Globus pallidus (tissue), 1 donor: ENCODE measurements around the gene RERE.
"Not testable (repeated sequence)": the region's sequence is repeated elsewhere in the genome, so short reads cannot be mapped to it uniquely, and the experiment has no call there.

Experiments used
- DNase-seq: peaks from one replicate; pipeline ENCODE4 v3.0.0-alpha.2; 2015; ENCODE audit warnings: low spot score

Gene RERE

DNA sequence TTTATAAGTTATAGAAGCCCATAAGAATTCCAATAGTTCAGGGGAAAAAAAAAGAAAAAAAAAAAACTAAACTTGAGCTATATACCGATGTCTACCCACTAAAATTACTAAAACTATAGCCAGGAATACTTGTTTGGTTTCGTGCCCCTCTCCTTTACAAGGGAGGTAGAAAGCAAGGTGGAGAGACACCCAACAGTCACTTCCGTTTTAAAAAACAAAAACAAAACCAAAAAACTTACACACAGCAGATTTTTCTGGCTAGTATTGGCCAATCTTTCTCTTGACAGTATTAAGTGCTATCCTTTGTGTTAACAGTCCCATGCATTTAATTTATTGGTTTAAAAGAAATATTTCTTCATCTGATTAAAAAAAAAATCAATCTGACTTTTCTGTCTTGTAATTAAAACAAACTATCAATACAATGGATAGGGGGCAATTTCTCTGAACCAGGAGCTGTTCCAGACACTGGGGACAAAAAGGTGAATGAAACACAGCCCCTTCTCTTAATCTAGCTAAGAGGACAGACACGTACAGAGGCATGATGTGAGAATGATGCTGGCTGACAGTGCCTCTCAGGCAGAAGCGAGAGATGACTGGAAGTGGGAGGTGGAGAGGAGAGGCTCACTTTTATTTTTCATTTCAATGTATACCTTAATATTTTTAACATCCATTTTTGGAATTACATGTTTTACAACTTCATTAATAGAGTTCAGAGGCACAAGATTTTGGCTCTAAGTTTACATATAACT lies 214.8 kb downstream of the RERE start:
- no peak for DNase-seq

DNA sequence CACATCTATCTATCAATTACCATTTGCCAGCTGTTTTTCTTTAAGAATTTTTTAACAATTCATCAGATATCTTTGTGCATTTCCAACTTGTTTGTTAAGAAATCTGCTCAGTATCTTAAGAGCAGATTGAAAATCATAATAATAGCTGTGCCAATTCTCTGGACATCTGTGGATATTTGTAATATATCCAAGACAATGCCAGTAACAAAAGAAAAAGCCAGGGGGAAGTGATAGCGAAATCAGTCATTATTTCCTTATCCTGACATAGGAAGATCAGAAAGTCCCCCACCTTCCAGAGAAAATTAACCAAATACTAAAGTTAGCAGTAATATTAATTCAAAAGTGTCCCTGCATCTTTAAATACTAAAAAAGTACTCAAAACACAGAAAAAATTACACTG lies 217.1 kb downstream of the RERE start:
- DNase-seq, result no peak

GRCh38 chr1:8599646-8600212 lies 217.7 kb downstream of the RERE start:
- no peak for DNase-seq

DNA sequence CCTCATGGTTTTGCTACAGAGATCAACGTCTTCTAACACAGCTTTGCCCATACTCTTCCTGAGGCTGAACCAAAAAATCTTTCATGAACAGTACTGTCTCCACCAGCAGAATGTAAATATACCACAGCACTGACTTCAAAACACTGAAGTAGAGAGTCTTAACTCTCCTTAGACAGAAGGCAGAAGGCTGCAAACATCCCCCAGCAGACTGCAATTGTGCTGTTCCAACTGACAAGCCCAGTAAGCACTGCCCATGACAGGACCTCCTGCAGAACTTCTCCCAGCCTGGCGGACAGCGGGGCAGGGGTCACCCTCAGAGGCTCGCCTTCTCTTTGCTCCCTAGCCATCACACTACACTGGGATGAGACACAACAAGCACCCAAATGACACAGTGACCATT lies 218.7 kb downstream of the RERE start:
- DNase-seq, result peak; percentile 43

DNA sequence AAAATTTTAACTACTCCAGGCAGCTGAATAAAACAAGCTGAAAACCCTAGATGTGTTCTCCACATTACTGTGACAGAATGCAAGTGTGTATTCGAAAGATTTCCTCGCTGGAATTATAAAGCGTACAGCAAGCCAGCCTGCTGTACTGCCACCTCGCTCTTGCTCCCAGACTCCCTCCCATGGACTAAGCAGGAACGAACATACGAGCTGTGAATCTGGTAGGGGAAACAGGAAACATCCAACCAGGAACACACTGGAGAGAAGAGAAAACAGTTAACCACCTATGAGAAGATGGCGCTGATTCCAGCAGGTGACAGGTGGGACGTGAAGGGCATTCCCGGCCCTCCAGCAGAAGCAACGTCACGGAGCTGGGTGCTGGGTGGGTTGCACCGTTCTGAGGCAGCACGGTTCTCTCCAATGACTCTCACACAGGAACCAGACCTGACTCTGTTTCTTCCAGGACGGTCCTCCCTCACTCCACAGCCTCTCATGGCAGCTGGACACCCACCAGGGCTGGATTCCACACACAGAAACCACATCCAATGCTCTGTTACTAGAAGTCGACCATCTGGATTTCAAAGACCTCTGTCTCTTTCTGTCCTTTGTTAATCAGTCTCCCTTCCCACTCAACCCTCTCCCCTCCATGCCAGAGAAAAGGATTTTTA lies 219.2 kb downstream of the RERE start:
- peak; percentile 73 for DNase-seq

DNA sequence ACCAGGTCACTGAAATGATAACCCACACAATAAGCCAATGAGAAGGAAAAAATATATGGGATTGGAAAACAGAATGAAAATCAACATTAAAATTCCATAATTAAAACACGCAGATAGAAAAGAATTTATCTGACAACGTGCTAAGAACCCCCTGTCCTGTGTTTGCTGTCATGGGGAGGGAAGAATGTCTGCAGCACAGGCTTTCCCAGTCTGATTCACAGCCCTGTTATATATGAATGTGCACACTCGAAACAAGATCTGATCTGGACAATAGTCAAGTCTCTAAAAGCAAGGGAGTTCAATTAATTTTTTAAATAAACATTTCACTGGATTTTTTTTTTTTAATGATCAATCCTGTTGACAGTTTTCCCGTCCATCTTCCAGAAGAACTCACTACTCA lies 220.0 kb downstream of the RERE start:
- DNase-seq, result no peak

DNA sequence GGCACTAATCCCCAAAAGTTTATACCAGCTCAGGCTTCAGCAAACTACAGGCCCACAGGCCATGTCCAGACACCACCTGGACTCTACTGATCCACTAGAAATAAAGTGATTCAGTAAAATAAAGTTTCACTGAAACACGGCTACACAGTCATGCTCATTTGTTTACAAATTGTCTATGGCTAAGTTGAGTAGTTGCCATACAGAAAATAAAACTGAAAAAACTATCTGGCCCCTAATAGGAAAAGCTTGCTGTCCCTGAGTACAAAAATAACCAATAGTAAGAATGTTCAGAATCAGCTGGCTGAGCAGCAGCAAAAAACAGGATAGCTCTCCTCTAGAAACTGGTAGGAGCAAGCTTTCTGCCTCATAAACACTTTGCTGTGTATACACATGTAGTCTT lies 221.5 kb downstream of the RERE start:
- DNase-seq, result no peak

DNA sequence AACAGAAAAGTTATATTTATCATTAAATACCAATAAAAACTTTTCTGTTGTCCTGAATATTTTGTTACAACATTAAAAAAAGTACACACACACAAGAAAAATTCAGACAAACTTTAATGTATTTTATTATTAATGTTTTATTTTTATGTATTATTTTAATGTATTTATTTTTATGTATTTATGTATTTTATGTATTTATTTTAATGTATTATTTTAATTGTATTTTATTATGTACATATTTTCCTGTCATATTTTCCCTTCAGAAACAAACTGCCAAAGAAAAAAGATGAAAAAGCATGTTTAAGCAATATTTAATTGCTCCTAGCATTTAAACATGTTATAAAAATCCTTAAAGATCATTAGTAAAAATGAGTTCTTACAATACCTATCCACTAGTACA lies 222.1 kb downstream of the RERE start:
- DNase-seq, result no peak

DNA sequence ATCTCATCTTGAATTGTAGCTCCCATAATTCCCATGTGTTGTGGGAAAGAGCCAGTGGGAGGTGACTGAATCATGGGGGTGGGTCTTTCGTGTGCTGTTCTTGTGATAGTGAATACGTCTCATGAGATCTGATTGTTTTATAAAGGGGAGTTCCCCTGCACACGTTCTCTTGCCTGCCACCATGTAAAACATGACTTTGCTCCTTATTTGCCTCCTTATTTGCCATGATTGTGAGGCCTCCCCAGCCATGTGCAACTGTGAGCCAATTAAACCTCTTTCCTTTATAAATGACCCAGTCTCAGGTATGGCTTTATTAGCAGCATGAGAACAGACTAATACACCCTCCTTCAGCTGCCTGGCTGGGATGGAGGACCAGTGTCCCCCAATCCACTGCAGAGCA lies 224.1 kb downstream of the RERE start:
- not testable (repeated sequence) for DNase-seq

GRCh38 chr1:8591569-8591968 lies 225.9 kb downstream of the RERE start:
- DNase-seq, result no peak

DNA sequence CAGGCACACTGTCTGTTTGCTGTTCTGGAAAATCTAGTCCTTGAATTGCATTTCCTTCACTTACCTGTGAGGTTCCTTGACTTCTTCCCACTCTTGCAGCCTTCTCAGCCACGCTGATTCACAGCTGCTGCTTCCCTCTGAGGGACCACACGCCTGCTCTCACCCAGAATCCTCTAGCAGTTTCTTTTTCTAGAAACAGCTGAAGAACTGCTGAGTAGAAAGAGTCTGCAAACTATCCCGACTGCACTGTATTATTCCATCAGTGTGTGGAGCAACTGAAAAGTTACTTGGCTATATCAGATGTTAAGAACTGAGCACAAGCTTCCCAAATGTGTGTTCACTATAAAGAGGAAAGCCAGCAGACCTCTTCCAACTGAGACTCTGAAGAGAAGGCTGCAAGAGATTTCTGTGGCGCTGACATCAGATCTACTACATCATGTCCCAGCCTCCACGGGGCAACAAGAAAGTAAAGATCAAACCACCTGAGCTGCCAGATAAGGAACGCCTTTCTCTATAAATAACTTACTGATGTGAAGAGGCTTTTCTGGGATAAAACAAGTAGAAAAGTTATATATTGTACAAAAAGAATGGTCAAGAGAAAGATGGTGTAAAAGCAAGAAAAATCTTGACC lies 226.6 kb downstream of the RERE start:
- no peak for DNase-seq

DNA sequence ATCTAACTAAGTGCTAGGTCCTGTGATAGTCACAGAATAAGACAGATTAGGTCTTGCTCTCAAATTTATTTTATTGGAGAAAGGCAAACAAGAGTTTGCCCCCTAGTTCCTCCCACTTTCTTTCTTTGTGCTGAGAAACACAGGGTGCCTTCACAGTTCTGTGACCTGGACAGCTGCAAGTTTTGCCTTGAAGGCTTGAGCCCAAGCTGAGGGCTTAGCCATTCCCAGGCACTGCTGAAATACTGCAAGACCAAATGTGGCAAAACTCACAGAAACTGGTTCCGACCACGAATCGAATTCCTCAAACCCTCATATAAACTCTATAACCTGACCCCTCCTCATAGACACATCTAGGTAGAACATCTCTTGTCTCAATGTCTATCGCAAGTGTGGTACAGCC lies 227.9 kb downstream of the RERE start:
- no peak for DNase-seq

DNA sequence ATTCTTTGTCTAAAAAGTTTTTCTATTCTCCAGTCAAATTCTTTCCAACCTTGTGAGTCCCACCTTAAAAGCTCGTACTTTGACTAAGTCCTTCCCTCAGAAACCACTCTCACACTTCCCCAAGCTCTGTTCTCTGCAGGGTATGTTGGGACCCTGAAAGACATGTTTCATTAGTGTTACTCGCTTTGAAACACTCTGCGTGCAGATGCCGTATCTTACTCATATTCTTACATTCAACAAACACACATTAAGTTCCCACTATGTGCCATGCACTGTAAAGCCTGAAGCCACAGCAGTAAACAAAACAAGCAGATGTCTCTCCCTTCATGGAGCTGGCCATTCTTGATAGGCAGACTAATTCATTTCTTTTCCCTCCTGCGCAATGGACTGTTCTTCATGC lies 229.7 kb downstream of the RERE start:
- DNase-seq, result no peak

DNA sequence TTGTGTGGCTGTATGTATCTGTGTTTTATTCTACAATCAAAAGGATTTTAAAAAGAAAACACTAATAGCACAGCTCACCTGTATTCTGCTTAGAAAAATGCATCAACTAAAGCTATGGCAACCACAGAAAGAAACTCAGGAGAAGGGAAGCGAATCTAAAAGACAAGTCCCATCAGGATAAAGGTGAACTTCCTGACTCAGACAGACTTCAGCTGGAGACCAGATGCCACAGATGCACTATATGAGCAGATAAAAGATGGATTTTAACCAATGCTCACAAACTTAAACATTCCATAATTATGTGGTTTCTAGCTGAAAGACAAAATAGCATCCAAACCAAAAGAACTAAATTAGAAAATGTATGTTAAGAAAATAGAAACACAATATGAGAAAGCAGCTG lies 231.0 kb downstream of the RERE start:
- no peak for DNase-seq

DNA sequence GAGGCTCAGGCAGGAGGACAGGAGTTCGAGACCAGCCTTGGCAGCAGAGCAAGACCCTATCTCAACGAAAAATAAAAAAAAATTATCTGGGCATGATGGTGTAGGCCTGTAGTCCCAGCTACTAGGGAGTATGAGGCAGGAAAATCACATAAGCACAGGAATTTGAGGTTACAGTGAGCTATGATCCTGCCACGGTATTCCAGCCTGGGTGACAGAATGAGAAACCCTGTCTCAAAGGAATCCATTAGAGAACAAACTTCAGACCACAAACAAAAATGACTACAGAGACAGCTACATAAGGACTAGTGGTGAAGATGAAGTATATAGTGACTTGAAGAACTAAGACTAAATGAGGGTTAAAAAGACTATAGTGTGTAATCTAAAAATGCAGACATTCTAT lies 233.1 kb downstream of the RERE start:
- DNase-seq, result no peak

DNA sequence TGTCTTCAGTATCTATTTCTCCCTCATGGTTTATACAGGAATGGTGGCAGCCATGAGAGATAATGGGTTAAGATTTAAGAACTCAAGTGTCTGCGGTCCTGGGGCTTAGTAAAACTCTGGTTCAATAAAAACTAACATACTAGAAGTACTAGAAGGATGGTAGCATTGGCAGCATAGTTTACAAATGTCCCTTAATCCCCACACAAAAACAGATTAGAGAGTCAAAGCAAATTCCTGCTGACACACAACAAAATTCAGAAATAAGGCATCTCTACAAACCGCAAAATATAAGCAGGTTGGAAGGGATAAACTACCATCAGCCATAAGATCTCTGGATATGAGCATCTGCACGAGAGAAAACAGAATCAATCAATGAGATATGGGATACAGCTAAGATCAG lies 234.4 kb downstream of the RERE start:
- DNase-seq, result no peak

DNA sequence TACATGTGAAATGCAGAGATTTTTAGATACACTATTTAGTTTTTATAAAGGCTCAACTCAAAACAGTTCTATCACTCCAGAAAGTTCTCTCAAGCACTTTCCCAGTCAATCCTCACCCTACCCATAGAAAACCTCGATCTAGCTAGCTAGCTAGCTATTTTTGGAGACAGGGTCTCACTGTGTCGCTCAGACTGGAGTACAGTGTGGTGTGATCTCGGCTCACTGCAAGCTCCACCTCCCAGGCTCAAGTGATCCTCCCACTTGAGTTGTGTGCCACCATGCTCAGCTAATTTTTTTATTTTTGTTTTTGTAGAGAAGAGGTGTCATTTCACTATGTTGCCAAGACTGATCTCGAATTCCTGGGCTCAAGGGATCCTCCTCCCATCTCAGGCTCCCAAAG lies 236.9 kb downstream of the RERE start:
- DNase-seq, result no peak

DNA sequence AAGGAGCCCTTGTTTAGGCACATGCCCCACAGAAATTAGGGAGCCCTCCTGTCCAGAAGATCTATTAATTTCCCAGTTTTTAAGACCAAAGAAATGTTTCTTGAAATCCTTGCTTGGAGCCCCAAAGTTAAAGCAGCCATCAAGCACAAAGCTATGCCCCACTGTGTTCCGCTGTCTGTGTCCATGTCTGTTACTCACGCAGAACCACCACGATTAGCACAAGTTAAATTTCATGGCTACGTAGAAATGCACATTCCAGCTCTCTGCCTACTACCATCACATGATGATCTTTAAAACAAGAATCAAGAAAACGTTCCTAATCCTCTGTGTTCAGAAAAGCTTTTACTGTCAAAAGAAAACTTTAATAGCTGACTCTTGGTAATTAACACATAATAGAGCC lies 238.5 kb downstream of the RERE start:
- no peak for DNase-seq

DNA sequence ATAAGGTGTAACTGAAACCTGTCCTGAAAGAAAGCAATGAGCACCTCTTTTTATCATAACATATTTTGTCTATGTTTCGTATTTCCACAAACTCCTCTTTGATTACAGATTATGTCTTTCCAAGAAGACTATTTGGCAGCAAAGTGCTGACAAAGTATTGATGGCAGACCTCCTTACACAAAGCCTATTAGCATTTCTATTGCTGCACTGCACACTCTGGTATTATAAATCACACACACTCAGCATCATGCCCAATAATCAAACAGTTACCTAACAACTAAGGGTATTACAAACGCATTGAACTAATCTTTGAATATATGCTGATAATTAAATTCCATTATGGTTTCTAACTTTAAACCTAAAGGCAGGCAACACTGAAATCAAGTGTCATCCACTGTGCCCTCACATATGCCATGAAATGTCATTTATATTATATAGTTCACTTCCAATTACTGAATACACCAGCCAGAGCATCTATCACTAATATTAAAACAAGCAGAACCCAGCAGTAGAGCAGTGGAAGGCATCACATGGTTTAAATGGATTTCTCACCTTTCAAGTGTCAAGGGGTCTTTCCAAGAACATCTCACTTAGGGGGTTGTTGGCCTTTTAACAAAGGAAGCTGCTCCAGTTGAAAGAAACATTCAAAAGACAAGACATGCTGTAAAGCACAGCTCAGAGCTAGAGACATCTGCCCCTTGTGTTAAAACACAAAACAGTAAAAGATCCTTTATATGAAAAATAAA lies 239.1 kb downstream of the RERE start:
- DNase-seq, result no peak

DNA sequence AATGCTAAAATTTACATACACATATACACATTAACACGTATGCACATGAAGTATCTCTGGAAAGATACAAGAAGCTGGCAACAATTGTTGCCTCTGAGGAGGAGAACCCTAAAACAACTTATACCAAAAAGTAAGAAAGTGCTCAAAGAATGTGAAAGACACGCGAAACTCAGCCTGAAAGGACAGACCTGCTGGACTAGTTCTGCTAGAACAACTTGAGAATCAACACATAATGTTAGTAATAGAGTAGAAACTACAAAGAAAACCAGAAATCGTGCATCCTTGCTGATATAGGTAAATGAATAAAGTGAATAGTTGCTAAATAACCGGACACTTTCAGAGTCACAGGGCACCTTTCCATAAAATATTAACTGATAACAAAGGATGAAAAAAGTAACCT lies 242.5 kb downstream of the RERE start:
- DNase-seq, result no peak

DNA sequence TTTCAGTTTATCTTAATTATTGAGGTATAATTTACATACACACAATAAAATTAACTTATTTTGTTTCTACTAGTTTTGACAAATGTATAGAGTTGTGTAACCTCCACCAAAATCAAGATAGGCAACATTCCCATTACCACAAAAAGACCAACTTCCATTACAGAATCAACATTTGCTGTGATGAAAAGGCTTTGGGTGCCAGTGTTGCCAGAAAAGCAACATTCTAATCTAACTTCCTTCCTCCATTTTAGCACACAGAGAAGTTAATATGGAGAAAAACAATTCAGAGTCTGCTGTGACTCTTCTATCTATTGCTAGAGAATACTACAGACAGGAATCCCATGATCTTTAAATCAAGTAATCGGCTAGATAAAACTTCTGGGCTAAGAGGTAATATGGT lies 245.3 kb downstream of the RERE start:
- no peak for DNase-seq

DNA sequence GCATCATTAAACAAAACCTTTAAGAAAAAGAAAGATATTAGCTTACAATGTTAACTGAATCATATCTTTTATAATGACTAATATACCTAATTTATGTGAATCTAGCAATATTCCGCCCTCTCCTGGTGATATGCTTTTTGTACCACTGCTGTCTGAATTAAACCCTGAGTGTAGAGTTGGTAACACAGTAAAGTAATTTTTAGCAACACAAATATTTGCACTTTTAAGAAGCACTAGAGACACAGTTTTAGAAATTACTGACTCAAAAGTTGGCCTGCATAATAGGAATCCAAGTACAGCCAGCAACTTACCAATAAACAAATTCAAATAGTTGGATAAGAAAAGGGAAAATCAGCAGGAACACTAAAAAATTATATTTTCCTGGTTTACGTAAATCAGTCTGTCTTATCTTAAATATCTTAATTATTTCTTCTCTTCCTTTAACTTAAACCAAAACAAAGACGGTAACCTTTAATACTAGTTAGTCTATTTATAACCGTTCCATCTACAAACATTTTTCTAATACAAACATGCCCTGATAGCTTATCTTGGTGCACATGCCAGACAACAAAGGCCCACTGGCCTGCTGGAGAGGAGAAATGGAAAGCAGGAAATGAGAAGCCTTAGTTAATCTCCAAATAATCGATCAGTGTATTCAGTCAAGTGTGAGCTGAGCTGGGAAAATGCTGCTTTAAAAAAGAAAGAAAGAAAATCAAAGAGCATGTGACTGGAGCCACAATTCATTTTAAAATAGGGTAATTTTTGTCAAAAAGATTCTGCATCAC lies 246.0 kb downstream of the RERE start:
- DNase-seq, result no peak
